ENCODE results near the gene NUP62.
"Not testable (repeated sequence)": the region's sequence is repeated elsewhere in the genome, so short reads cannot be mapped to it uniquely, and the experiment has no call there.

NUP62 gene

GRCh38 chr19:49929121-49929610 is at the start of gene NUP62, which contains the start of gene ATF5:
TSS of gene NUP62 (minus strand) at chr19:49929504. CDS start at chr19:49909807, 19,697 bp downstream.
TSS of gene ATF5 (plus strand) at chr19:49929205. CDS start at chr19:49930851, 1,646 bp downstream.
- peak; percentile 88 for DNase-seq

GRCh38 chr19:49978324-49978723 is 49.0 kb upstream of the NUP62 start:
- no peak for DNase-seq

- no peak for DNase-seq
Measured at GRCh38 chr19:49977881-49978280, 48.6 kb upstream of the NUP62 start.

- DNase-seq, result no peak
Measured at GRCh38 chr19:49977076-49977475, 47.8 kb upstream of the NUP62 start.

- no peak for DNase-seq
Measured at GRCh38 chr19:49976496-49976895, 47.2 kb upstream of the NUP62 start.

- DNase-seq, result no peak
Measured at GRCh38 chr19:49975051-49975450, 45.7 kb upstream of the NUP62 start.

- no peak for DNase-seq
Measured at GRCh38 chr19:49973987-49974386, 44.7 kb upstream of the NUP62 start.

GRCh38 chr19:49972841-49973240 is 43.5 kb upstream of the NUP62 start:
- DNase-seq, result no peak

GRCh38 chr19:49971991-49972411 is 42.7 kb upstream of the NUP62 start:
- DNase-seq, result no peak

- DNase-seq, result not testable (repeated sequence)
Measured at GRCh38 chr19:49969355-49969754, 40.1 kb upstream of the NUP62 start.

- no peak for DNase-seq
Measured at GRCh38 chr19:49968279-49968922, 39.1 kb upstream of the NUP62 start.

- not testable (repeated sequence) for DNase-seq
Measured at GRCh38 chr19:49960980-49961379, 31.7 kb upstream of the NUP62 start, which contains the start of gene SIGLEC11. TSS of gene SIGLEC11 (minus strand) at chr19:49961172. CDS start at chr19:49961081, 91 bp downstream.

- DNase-seq, result not testable (repeated sequence)
Measured at GRCh38 chr19:49959892-49960291, 30.6 kb upstream of the NUP62 start.

- not testable (repeated sequence) for DNase-seq
Measured at GRCh38 chr19:49958596-49958995, 29.3 kb upstream of the NUP62 start.

- not testable (repeated sequence) for DNase-seq
Measured at GRCh38 chr19:49958144-49958543, 28.8 kb upstream of the NUP62 start.

GRCh38 chr19:49957262-49957915 is 28.1 kb upstream of the NUP62 start:
- DNase-seq, result no peak

GRCh38 chr19:49956115-49956495 is 26.8 kb upstream of the NUP62 start:
- DNase-seq, result no peak

- peak; percentile 89 for DNase-seq
Measured at GRCh38 chr19:49954933-49955332, 25.6 kb upstream of the NUP62 start.

- no peak for DNase-seq
Measured at GRCh38 chr19:49954092-49954829, 25.0 kb upstream of the NUP62 start.

- no peak for DNase-seq
Measured at GRCh38 chr19:49953416-49953815, 24.1 kb upstream of the NUP62 start.

- no peak for DNase-seq
Measured at GRCh38 chr19:49952906-49953305, 23.6 kb upstream of the NUP62 start.

- DNase-seq, result no peak
Measured at GRCh38 chr19:49952479-49952836, 23.2 kb upstream of the NUP62 start.

- DNase-seq, result no peak
Measured at GRCh38 chr19:49951806-49952478, 22.6 kb upstream of the NUP62 start.

Data from SHP77 treated with DMSO at 0.1 percent for 48 hours (cell line).